HCT116 (cell line): Measurements from ENCODE around the gene CSF2RB. TPM values are rescaled to one million over a fixed set of nuclear protein-coding genes. Genes with fewer than 3 reads are reported as not detected.

ENCODE experiments used
- ATAC-seq: fragments of 200-7000 bp; cut with Tn5 transposase; 2 replicates; pipeline ENCODE4 v1.9.1; 2020; ENCODE audit warnings: mild to moderate bottlenecking, moderate library complexity
- BruUV-seq: library from RNA; stranded (reverse); fragments of 400-500 nt; replicated peaks from 2 replicates; lab custom pipeline; 2021; lab: Mats Ljungman, UMichigan
- CTCF ChIA-PET: fragments of 300-600 bp; sonication (Branson Sonifier 250); formaldehyde crosslinking; loops from one replicate; lab custom pipeline; 2021; ENCODE audit warnings: antibody characterized with exemption; lab: Charles Lee
- POLR2A ChIA-PET: fragments of 300-600, 350-600 bp; sonication (Branson Sonifier 250); formaldehyde crosslinking; loops from one replicate; lab custom pipeline; 2021; ENCODE audit warnings: antibody characterized with exemption; lab: Charles Lee
- RAD21 ChIA-PET, 2 experiments: fragments of 300-600 bp; sonication (Branson Sonifier 250); formaldehyde crosslinking; loops; one replicate each; lab custom pipeline; 2023; ENCODE audit warnings: low total read pairs in 2 of 2; ENCODE audit not compliant: uncharacterized antibody in 2 of 2, unreplicated experiment in 2 of 2, low non-redundant PET in 1 of 2; lab: Charles Lee
- DNase-seq: peaks from one replicate; pipeline ENCODE4 v3.0.0-alpha.2; 2010; ENCODE audit warnings: low read depth, low spot score
- H2AFZ ChIP-seq: fragments of 200-600 bp; shearing (Covaris generic), sonication (generic); 2 replicates; pipeline ENCODE4 v1.6.1; 2017; ENCODE audit warnings: low read depth, mixed run types, mixed read lengths, antibody characterized with exemption, low read length; ENCODE audit not compliant: poor library complexity, severe bottlenecking
- H3K27ac ChIP-seq: 2 replicates; pipeline ENCODE4 v1.5.1; 2012; ENCODE audit warnings: low read depth, low read length
- H3K27me3 ChIP-seq: fragments of 200-600 bp; sonication (generic); 2 replicates; pipeline ENCODE4 v1.6.1; 2016; ENCODE audit warnings: mixed run types, low read length, mixed read lengths; ENCODE audit not compliant: insufficient read depth
- H3K36me3 ChIP-seq, 2 experiments: fragments of 200-500 bp in 1 of 2; fragments of 200-600 bp in 1 of 2; sonication (Bioruptor generic) in 1 of 2; sonication (generic) in 1 of 2; 2 replicates each; pipeline versions ENCODE4 v1.5.1 to v1.6.1; 2014 to 2016; ENCODE audit warnings: low read length in 2 of 2, inconsistent platforms in 1 of 2, mixed read lengths in 1 of 2, mixed run types in 1 of 2; ENCODE audit not compliant: insufficient read depth in 2 of 2, control insufficient read depth in 1 of 2
- H3K4me1 ChIP-seq, 2 experiments: fragments of 200-600 bp in 1 of 2; sonication (generic) in 1 of 2; 2 replicates each; pipeline versions ENCODE4 v1.5.1 to v1.6.1; 2012 to 2017; ENCODE audit warnings: low read length in 2 of 2, inconsistent platforms in 1 of 2, mild to moderate bottlenecking in 1 of 2, mixed read lengths in 1 of 2, mixed run types in 1 of 2, moderate library complexity in 1 of 2; ENCODE audit not compliant: insufficient read depth in 2 of 2, control insufficient read depth in 1 of 2
- H3K4me2 ChIP-seq: fragments of 200-600 bp; sonication (generic); 2 replicates; pipeline ENCODE4 v1.6.1; 2017; ENCODE audit warnings: mixed run types, low read length, mixed read lengths
- H3K4me3 ChIP-seq, 2 experiments: fragments of 200-600 bp in 1 of 2; sonication (generic) in 1 of 2; replicated peaks in 1 of 2; 2 replicates each; pipeline ENCODE4 v1.5.1; 2011 to 2016; ENCODE audit warnings: low read length in 2 of 2, control low read depth in 1 of 2, low read depth in 1 of 2, mild to moderate bottlenecking in 1 of 2, mixed read lengths in 1 of 2, mixed run types in 1 of 2
- H3K79me2 ChIP-seq: fragments of 200-600 bp; sonication (generic); 2 replicates; pipeline ENCODE4 v1.6.1; 2017; ENCODE audit warnings: mild to moderate bottlenecking, mixed run types, low read length, moderate library complexity, mixed read lengths; ENCODE audit not compliant: insufficient read depth
- H3K9ac ChIP-seq: fragments of 200-600 bp; sonication (generic); 2 replicates; pipeline ENCODE4 v1.6.1; 2016; ENCODE audit warnings: low read length, mixed read lengths
- H3K9me2 ChIP-seq: fragments of 200-600 bp; sonication (generic), shearing (Covaris generic); 2 replicates; pipeline ENCODE4 v1.6.1; 2017; ENCODE audit warnings: mixed run types, mild to moderate bottlenecking, moderate library complexity; ENCODE audit not compliant: insufficient read depth
- H3K9me3 ChIP-seq, 2 experiments: fragments of 200-500 bp in 1 of 2; fragments of 200-600 bp in 1 of 2; sonication (Bioruptor generic) in 1 of 2; sonication (generic) in 1 of 2; 2 replicates each; pipeline ENCODE4 v1.6.1; 2014 to 2017; ENCODE audit warnings: low read length in 2 of 2, mixed read lengths in 2 of 2, inconsistent platforms in 1 of 2, low read depth in 1 of 2, mild to moderate bottlenecking in 1 of 2, mixed run types in 1 of 2, moderate library complexity in 1 of 2; ENCODE audit not compliant: control insufficient read depth in 1 of 2, insufficient read depth in 1 of 2
- H4K20me1 ChIP-seq: fragments of 200-600 bp; sonication (generic), shearing (Covaris generic); 2 replicates; pipeline ENCODE4 v1.6.1; 2017; ENCODE audit warnings: mixed run types, mild to moderate bottlenecking, moderate library complexity; ENCODE audit not compliant: insufficient read depth
- ATF3 ChIP-seq: IDR thresholded peaks from 2 replicates; pipeline ENCODE4 v1.6.1; 2012
- CEBPB ChIP-seq: IDR thresholded peaks from 2 replicates; pipeline ENCODE4 v1.6.1; 2012; ENCODE audit warnings: low read depth
- EGR1 ChIP-seq: IDR thresholded peaks from 2 replicates; pipeline ENCODE4 v1.6.1; 2012; ENCODE audit warnings: low read depth
- EZH2 ChIP-seq: fragments of 200-600 bp; sonication (generic); IDR thresholded peaks from 2 replicates; pipeline ENCODE4 v1.6.1; 2017; ENCODE audit warnings: antibody characterized with exemption, mixed run types
- EZH2phosphoT487 ChIP-seq: fragments of 200-600 bp; IDR thresholded peaks from 2 replicates; pipeline ENCODE4 v1.6.1; 2018; ENCODE audit warnings: antibody characterized with exemption, borderline replicate concordance
- JUND ChIP-seq: IDR thresholded peaks from 2 replicates; pipeline ENCODE4 v1.6.1; 2012
- POLR2AphosphoS5 ChIP-seq: IDR thresholded peaks from 2 replicates; pipeline ENCODE4 v1.6.1; 2011; ENCODE audit warnings: mild to moderate bottlenecking, low read depth, low read length, moderate library complexity
- SP1 ChIP-seq: IDR thresholded peaks from 2 replicates; pipeline ENCODE4 v1.6.1; 2012; ENCODE audit warnings: low read depth
- SRF ChIP-seq: IDR thresholded peaks from 2 replicates; pipeline ENCODE4 v1.6.1; 2012; ENCODE audit warnings: low read depth
- ZFX ChIP-seq: fragments of 450-650 bp; IDR thresholded peaks from 2 replicates; pipeline ENCODE4 v1.6.1; 2017
- ZNF274 ChIP-seq: fragments of 200-500 bp; sonication (Bioruptor generic); IDR thresholded peaks from 2 replicates; pipeline ENCODE4 v1.6.1; 2014; ENCODE audit warnings: mild to moderate bottlenecking, low read depth, low read length, inconsistent platforms
- intact Hi-C: fragments of 100-400 bp; cut with micrococcal nuclease; formaldehyde crosslinking; loops from 2 replicates; pipeline ENCODE4 v1.10.0; 2022
- total RNA-seq: library from RNA; stranded (reverse); gene quantifications from one replicate; pipeline ENCODE4 v1.2.1, GENCODE V29; 2021; ENCODE audit not compliant: unreplicated experiment

CSF2RB gene
- total RNA-seq, 1 experiment from 2014 or later, result 0.10 TPM

GRCh38 chr22:36864454-36865215 is 48.8 kb upstream of the CSF2RB start:
- POLR2A ChIA-PET, result no interaction called here

GRCh38 chr22:36865346-36865745 is 48.1 kb upstream of the CSF2RB start:
- no peak overlapping the region for H3K27ac ChIP-seq
- no peak overlapping the region for H2AFZ ChIP-seq
- H3K36me3 ChIP-seq, result no peaks in the 10 kb centered on the region
- ChIA-PET RAD21 (no interaction called here), POLR2A (no interaction called here), CTCF (no interaction called here)
- DNase-seq (no peak), ATAC-seq (no peak)
- no peaks in the 10 kb centered on the region for H3K9me3 ChIP-seq
- H3K9ac ChIP-seq, result no peak overlapping the region
- H4K20me1 ChIP-seq, result no peaks in the 10 kb centered on the region
- H3K4me2 ChIP-seq, result no peak overlapping the region
- H3K9me2 ChIP-seq, result no peaks in the 10 kb centered on the region
- H3K4me1 ChIP-seq, result peaks cover 6 to 19% of the 10 kb centered on the region in 2 experiments; a peak in 3 of 4 replicates
- H3K27me3 ChIP-seq, result peaks cover 10% of the 10 kb centered on the region; the same call in 1 of the 2 replicates
- no peak for TF ChIP-seq EGR1
- TF ChIP-seq EZH2phosphoT487, result no peak
- no peak for TF ChIP-seq ZNF274
- TF ChIP-seq JUND, result no peak
- TF ChIP-seq POLR2AphosphoS5, result no peak
- no peaks in the 10 kb centered on the region for H3K79me2 ChIP-seq
- intact Hi-C loops, result no loop called here
- H3K4me3 ChIP-seq, result no peak overlapping the region
- BruUV-seq, result no TSS peak

More at GRCh38 chr22:36864454-36865215, 48.8 kb upstream of the CSF2RB start:
- no peak overlapping the region for H2AFZ ChIP-seq
- intact Hi-C loops, result no loop called here
- no peaks in the 10 kb centered on the region for H3K9me2 ChIP-seq
- ChIA-PET RAD21 (no interaction called here), CTCF (no interaction called here)
- TF ChIP-seq ZFX, result no peak
- no peak for TF ChIP-seq SP1
- TF ChIP-seq SRF, result no peak
- no peak for TF ChIP-seq ATF3
- no peak for TF ChIP-seq CEBPB
- no peak for TF ChIP-seq EZH2
- H3K9ac ChIP-seq, result no peak overlapping the region
- no peaks in the 10 kb centered on the region for H4K20me1 ChIP-seq
- H3K4me2 ChIP-seq, result no peak overlapping the region
- DNase-seq, result no peak
- H3K9me3 ChIP-seq, result no peaks in the 10 kb centered on the region
- no peaks in the 10 kb centered on the region for H3K79me2 ChIP-seq
- H3K36me3 ChIP-seq, result no peaks in the 10 kb centered on the region
- no peak for ATAC-seq
- H3K4me3 ChIP-seq, result no peak overlapping the region
- BruUV-seq, result no TSS peak
- H3K27me3 ChIP-seq, result peaks cover 10% of the 10 kb centered on the region; the same call in 1 of the 2 replicates
- H3K27ac ChIP-seq, result no peak overlapping the region
- peaks cover 0 to 12% of the 10 kb centered on the region in 2 experiments; a peak in 1 of 4 replicates for H3K4me1 ChIP-seq
